ENCODE results near the gene NOC4L. TPM values are rescaled to one million over a fixed set of nuclear protein-coding genes. Genes with fewer than 3 reads are reported as not detected.

Gene NOC4L
- total and polyA plus RNA-seq, 2 of the 4 experiments (the other 2 are of a cell fraction) = 5.2 to 13.4 TPM

DNA sequence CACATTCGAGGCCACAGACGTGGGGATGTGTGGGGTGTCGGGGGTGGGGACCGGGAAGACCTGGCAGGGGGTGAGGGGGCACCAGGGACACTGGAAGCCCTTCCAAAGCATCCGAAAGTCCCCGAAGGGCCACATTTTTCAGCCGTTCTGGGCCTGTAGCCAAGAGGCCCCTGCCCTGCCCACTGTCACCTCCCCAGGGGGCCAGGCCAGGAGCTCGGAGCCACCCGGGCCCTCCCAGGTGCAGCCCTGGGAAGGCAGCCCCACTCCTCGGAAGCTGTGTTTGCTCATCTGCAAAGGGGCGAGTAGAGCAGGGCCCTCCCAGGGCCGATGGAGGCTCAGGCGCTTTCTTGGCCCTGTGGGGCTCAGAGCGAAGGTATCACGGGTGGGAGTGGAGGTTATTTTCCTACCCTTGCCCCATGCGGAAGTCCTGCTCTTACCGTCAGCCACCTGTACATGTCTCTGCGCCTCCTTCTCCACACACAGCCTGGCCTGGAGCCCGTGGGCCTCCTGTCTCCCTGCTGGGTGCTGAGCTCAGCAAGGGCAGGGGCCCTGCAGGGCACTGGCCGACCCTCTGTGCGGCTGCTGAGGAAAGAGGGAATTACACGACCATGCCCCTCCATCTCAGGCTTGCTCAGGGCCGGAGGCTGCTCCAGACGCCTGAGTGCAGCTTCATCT lies 27.2 kb downstream of the NOC4L start:
- no peak overlapping the region for H2AK9ac ChIP-seq (replicated peaks; ENCODE audit: low read depth, low read length, poor library complexity)
- H4K8ac ChIP-seq (ENCODE audit: low read depth in 2 of 2, low read length in 2 of 2) = no peak overlapping the region
- H3K23ac ChIP-seq (ENCODE audit: low read depth, low read length) = no peak overlapping the region
- no peak for ATAC-seq (ENCODE audit: low read depth)
- no peak overlapping the region for H3K27ac ChIP-seq (ENCODE audit: insufficient read depth, low read length)
- no peak overlapping the region for H3K4ac ChIP-seq (ENCODE audit: low read depth, low read length)
- no peak overlapping the region for H2AK5ac ChIP-seq (ENCODE audit: low read depth, low read length)
- WGBS, 2 experiments (ENCODE audit: extremely low coverage in 2 of 2, insufficient read length in 1 of 2) = 43% methylated on average over 8 of the region's 24 CpGs; no CpG with 5 or more reads in 1 of the 2 experiments
- H3K9ac ChIP-seq (ENCODE audit: low read depth, low read length) = no peak overlapping the region
- ChIA-PET POLR2A (ENCODE audit: unreplicated experiment) (no interaction called here), CTCF (no interaction called here)
- H2BK20ac ChIP-seq (ENCODE audit: low read depth, low read length) = no peak overlapping the region
- no peak overlapping the region for H2AFZ ChIP-seq (replicated peaks; ENCODE audit: low read length, poor library complexity)
- no peak overlapping the region for H3K4me3 ChIP-seq (ENCODE audit: insufficient read depth, low read depth, low read length)
- no peaks in the 10 kb centered on the region; the same call in 1 of the 2 replicates for H3K9me1 ChIP-seq (ENCODE audit: insufficient read depth, low read length)
- H4K91ac ChIP-seq (ENCODE audit: insufficient read depth, low read depth, low read length) = no peak overlapping the region
- no peak overlapping the region for H4K5ac ChIP-seq (ENCODE audit: low read depth, low read length)
- no peak overlapping the region for H2BK5ac ChIP-seq (ENCODE audit: low read depth, low read length, poor library complexity, severe bottlenecking)
- H4K20me1 ChIP-seq (ENCODE audit: insufficient read depth, low read length) = no peaks in the 10 kb centered on the region; the same call in 1 of the 2 replicates
- peaks cover 51% of the 10 kb centered on the region for H3K27me3 ChIP-seq (ENCODE audit: control insufficient read depth, insufficient read depth, low read length)
- H3K4me2 ChIP-seq (ENCODE audit: low read depth, low read length) = no peak overlapping the region
- TF ChIP-seq RAD21 (IDR thresholded peaks at IDR 0.05; ENCODE audit: low read length) = no peak
- TF ChIP-seq, protein P1, sequence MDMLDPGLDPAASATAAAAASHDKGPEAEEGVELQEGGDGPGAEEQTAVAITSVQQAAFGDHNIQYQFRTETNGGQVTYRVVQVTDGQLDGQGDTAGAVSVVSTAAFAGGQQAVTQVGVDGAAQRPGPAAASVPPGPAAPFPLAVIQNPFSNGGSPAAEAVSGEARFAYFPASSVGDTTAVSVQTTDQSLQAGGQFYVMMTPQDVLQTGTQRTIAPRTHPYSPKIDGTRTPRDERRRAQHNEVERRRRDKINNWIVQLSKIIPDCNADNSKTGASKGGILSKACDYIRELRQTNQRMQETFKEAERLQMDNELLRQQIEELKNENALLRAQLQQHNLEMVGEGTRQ (IDR thresholded peaks at IDR 0.05; ENCODE audit: low read depth, low read length) = no peak
- no peak for TF ChIP-seq FOS (IDR thresholded peaks at IDR 0.05; ENCODE audit: low read depth, low read length)
- no peak for TF ChIP-seq CEBPB (IDR thresholded peaks at IDR 0.05; ENCODE audit: low read depth, low read length)
- TF ChIP-seq POLR2A (IDR thresholded peaks at IDR 0.05; ENCODE audit: low read depth, low read length) = no peak
- no peak for TF ChIP-seq MXI1 (IDR thresholded peaks at IDR 0.05; ENCODE audit: borderline replicate concordance, low read depth, low read length)
- TF ChIP-seq, protein P2, sequence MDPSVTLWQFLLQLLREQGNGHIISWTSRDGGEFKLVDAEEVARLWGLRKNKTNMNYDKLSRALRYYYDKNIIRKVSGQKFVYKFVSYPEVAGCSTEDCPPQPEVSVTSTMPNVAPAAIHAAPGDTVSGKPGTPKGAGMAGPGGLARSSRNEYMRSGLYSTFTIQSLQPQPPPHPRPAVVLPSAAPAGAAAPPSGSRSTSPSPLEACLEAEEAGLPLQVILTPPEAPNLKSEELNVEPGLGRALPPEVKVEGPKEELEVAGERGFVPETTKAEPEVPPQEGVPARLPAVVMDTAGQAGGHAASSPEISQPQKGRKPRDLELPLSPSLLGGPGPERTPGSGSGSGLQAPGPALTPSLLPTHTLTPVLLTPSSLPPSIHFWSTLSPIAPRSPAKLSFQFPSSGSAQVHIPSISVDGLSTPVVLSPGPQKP (IDR thresholded peaks at IDR 0.05; ENCODE audit: borderline replicate concordance, low read depth, low read length) = no peak
- H3K56ac ChIP-seq (ENCODE audit: extremely low read depth, insufficient read depth, low read length) = no peak overlapping the region
- H3K14ac ChIP-seq (replicated peaks; ENCODE audit: low read depth, low read length) = no peak overlapping the region
- no peak overlapping the region for H2BK120ac ChIP-seq (ENCODE audit: low read depth, low read length)
- in situ Hi-C loops (cut with MboI; ENCODE audit: low sequenced_read_pairs) (no loop called here), dilution Hi-C loops (cut with HindIII; ENCODE audit: low sequenced_read_pairs, unreplicated experiment) (no loop called here), intact Hi-C loops (cut with micrococcal nuclease) (no loop called here)
- no peaks in the 10 kb centered on the region for H3K9me3 ChIP-seq (ENCODE audit: control insufficient read depth, insufficient read depth, low read length)
- H3K36me3 ChIP-seq (ENCODE audit: control insufficient read depth, insufficient read depth, low read length) = no peaks in the 10 kb centered on the region
- H3K18ac ChIP-seq (ENCODE audit: low read depth, low read length) = no peak overlapping the region
- H3K79me1 ChIP-seq (ENCODE audit: low read depth in 1 of 2, low read length in 2 of 2) = no peaks in the 10 kb centered on the region
- no peak for DNase-seq
- peaks cover 8% of the 10 kb centered on the region; the same call in 1 of the 2 replicates for H3K4me1 ChIP-seq (ENCODE audit: control insufficient read depth, insufficient read depth, low read length)
- no peak overlapping the region for H2BK15ac ChIP-seq (ENCODE audit: low read depth, low read length)
- no TSS peak for BruUV-seq (replicated peaks)
